Activated effector memory CD4-positive, alpha-beta T cell treated with anti-CD3 and anti-CD28 coated beads, Interleukin-2, amount 50 U/mL, for 16 hours (primary cell): ENCODE measurements around the gene CALCOCO1.
"Not testable (repeated sequence)": the region's sequence is repeated elsewhere in the genome, so short reads cannot be mapped to it uniquely, and the experiment has no call there.

Experiments used
- DNase-seq: peaks from one replicate; pipeline ENCODE4 v3.0.0-alpha.2; 2020

The CALCOCO1 gene

DNA sequence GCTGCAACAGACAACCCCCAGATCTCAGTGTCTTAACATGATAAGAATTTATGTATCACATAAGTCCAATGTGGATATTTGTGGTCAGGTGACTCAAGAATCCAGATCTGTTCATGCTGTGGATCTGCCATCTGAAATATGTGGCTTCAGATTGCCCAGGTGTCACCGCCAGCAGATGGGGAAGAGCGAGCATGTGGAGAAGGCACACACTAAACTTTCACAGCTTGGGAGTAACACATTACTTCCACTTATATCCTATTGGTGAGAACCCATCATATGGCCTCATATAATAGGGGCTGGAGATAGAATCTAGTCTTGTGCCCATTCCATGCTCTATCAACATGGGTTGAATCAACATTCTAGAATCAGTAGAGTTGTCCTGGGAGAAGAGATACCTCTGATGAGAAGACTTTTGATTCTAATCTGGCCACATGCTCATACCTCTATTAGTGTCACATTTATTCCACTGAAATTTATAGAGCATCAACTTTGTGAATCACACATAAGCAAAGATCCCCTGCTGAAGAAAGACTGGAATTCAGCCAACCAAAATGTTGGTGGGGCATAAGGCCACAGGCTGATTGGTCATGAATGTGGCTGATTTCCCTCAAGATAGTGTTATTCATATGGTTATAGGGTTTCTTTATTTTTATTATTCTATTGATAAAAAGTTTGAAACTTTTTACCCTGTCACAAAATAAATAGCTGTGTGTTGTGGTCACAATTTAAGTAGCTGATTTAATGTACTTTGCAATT is 6.0 kb upstream of the CALCOCO1 start:
- DNase-seq = no peak

DNA sequence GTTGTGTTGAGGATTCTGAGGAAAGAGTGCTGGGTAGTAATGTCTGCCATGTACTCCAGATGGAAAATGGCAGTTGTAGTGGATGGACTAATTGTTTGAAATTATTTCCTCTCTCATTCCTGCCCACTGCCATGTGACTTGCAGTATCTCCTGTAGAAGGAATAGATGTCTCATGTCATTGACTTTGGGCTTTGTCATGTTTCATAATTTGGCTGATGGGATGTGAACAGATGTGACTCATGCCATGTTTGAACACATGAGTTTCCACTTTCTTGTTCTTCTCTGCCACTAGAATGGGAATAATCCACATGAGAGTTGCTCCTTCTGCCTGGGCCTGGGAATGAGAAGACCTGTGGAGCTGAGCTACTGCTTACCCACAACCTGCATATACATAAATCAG is 2.4 kb upstream of the CALCOCO1 start:
- DNase-seq = no peak

DNA sequence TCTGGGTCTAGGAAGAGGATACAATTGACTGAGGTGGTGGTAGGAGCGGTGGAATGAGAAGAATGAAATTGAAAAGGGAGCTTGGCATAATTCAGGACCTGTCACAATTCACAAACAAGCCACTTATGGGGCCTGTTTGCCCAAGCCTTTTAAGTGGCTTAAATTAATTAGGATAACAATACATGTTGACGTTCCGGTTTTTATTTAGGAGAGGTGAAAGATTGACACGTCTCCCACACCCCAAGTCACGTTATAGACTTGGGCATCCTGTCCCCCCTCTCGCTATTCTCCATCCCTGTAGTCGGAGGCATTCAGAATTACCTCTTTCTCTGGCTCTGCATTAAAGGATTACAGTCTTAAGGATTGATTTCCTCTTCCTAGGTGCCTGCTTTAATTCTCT is 954 bp upstream of the CALCOCO1 start:
- DNase-seq = no peak

DNA sequence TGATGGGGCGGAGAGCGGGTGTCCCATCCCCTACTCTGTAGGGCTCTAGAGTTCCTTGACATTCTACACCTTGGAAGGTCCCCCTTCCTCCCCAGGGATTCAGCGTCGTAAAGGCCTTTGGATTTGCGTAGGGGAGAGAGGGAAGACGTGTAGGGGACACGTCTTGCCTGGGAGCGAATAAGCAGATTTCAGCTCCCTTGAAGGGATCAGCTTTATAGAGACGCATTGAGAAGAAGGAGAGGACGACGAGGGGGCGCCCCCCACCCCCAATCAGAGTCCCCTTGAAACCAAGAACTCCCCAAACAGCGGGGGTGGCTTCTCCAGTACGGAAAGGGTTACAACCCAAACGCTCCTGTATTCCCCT is 324 bp downstream of the CALCOCO1 start:
- DNase-seq = no peak

DNA sequence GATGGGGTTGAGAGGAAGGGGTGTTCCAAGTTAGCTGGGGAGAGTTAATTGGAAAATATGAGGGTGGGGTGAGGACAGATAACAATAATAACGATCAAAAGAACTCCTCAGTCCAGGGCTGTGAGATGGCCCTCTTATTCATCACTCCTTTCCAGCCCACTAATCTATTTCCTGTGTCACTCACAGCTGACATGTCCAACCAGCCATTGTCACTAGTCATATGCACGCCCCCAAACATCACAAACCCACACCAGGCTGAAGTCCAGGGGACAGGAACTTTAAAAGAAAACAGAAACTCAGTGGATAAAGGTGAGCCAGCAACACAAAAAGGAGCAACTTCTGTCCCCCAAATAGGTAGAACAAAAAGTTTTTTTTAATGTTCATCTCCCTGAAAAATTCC is 911 bp downstream of the CALCOCO1 start:
- no peak for DNase-seq

DNA sequence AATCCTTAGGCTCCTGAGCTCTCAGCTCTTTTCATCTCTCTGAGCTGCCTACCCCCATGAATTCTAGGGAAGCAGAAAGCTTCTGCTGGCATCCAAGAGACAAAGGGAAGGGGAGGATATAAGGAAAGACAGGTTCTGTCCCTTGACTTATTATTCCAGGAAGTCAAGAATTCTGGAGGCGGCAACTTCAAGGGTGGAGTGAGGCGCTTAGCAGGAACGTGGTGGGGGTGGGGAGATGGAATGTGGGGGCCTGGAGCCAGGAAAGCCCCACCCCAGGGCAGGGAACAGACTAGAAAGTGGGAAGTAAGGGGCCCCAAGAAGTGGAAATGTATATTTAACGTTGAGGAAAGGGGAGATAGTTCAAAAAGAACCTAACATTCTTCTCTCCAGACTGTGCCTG is 1.4 kb downstream of the CALCOCO1 start:
- DNase-seq = no peak

DNA sequence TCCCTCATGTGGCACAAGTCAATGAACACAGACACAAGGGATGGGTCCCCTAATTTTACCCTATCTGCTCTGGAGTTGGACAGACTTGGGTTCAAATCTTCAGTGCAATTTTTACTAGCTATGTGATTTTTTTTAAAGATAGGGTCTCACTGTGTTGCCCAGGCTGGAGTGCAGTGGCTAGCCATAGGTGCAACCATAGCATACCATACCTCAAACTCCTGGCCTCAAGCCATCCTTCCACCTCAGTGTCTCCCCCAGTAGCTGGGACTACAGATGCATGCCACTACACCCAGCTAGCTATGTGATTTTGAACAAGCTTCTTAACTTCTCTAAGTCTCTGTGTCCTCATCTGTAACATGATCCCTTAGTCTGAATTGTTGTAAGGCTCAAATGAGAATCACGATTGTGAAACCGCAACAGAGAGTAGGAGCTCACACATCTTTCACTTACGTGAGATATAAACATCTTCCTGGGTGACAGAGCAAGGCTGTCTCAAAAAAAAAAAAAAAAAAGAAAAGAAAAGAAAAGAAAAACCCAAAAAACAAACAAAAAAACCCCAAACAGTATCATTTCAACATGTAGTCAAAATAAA is 4.7 kb downstream of the CALCOCO1 start:
- DNase-seq = no peak

DNA sequence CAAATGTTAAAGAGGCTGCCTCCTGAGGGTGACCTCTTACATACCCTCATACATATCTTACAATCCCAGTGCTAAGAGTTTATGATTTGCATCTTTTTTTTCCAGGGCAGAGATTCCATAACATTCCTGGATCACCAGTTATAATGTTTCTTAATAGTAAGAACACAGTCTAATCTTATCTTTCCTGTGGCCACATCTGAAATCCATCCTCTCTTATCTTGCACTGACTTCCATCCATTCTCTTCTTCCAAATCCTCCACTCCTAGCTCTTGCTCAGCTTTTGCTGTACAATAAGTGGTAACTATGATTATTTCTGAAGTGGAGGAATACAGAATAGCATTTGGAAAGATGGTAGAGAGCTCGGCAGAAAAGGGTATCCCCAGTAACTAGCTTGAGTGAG is 6.3 kb downstream of the CALCOCO1 start:
- DNase-seq = no peak

DNA sequence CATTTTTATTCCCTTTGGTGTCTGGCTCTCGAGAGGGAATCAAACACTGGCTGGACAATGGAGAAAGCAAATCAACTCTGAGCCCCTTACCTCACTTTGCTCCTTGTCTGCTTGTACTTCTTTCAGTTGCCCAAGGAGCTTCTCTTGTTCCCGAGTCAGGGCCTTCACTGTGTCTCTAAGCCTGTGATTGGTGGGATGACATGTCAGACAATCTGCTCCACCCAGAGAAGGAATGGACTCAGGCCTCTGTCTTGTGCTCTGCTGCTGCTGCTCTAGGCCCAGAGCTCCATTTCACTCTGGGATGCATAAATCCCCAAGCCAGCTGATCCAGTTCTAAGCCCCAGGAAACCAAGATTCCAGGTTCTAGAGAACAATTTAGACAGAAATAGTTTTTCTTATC is 7.6 kb downstream of the CALCOCO1 start:
- no peak for DNase-seq

DNA sequence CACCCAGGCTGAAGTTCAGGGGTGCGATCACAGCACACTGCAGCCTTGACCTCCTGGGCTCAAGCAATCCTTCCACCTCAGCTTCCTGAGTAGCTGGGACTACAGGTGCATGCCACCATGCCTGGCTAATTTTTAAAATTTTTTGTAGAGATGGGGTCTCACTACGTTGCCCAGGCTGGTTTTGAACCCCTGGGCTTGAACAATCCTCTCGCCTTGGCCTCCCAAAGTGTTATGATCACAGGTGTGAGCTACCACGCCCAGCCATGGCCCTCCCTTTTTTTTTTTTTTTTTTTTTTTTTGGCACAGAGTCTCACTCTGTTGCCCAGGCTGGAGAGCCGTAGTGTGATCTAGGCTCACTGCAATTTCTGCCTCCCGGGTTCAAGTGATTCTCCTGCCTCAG is 8.7 kb downstream of the CALCOCO1 start:
- not testable (repeated sequence) for DNase-seq

DNA sequence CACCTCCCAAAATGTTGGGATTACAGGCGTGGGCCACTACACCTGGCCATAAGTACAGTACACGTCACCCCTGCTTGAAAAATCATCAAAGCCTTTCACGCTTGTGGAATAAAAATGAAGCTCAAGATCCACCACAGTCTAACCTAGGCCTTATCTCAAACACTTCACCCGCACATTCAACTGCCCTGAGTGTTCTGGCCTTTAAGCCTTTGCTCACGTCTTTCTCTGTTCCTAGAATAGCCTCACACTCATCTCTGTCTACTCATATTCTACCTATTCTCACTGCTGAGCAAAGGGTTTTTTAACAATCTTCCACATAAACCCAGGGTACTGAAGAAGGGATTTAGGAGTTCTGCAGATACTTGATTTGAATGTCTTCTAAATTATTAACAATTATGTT is 9.9 kb downstream of the CALCOCO1 start:
- no peak for DNase-seq

DNA sequence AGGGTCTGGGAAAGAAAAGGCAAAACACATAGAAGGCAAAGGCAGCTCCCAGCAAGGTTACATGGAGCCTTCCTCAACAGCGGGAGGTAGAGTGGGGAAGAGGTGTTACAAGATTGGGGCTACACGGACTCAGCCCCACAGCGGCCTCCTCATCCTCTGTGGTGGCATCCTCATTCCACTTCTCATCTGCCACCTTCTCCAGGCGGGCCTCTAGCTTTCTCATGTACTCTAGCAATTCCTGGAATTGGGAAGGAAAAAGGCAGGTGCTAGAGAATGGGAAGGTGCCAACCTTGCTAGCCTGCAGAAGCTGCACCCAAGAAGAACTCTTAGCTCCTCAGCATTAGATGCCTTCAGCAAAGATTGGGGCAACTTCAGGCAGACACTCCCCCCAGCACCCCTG is 13.2 kb downstream of the CALCOCO1 start:
- no peak for DNase-seq

DNA sequence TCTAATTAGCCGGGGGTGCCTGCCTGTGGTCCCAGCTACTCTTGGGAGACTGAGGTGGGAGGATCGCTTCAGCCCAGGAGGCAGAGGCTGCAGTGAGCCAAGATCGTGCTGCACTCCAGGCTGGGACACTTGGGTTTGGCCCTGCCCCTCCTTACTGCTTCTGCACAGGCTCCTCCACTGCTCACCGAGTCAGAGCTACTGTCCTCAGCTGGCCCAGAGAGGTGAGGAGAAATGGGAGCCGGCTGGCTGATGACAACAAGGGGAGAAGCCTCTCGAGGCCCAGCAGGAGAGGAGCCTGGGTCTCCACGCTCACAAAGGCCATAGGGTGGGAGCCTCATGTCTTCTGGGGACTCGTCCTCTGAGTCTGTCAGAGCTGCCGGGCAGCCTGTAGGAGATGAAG is 13.7 kb downstream of the CALCOCO1 start:
- DNase-seq = no peak

DNA sequence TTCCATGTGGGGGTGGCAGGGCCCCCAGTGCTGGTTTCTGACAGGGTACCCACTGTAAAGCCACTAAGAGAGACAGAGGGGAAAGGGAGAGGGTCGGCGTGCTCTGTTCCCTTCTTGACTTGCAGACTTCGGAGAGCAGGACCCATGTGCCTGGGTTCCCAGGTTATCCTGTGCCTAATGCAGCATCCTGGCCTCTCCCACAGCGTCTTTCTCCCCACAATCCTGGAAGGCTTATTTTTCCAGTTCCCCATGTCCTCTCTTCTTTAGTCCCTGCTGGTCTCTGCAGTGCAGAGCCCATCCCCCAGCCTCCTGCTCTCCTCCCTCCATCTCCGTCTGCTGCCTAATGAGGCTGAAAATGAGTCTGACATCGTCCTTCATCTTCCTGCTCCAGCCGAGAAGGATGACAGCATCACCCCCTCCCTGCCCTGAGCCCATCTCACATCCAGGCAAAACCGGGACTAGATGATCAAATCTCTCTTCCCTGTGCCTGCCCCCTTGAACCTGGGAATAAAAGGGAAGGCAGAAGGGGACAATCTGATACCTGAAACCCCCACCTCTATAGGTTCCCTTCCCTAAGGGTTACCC is 15.1 kb downstream of the CALCOCO1 start:
- DNase-seq = no peak

DNA sequence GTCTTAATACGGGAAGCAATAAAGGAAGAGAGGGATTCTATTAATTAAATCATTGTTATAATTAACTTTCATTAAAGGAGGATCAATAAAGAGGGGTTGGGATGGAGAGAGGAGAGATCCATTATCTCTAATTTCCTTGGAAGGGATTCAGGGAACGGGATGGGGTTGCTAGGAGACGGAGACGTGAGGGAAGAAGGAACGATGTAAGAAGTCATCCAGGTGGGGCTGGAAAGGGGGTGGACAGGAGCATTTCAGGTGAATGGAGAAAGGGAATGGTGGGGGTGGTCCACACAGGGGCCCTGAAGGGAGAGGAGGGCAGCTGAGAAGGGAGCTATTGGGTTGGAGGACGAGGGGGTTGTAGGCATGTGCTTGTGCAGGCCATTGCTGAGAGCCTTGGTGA is 17.2 kb downstream of the CALCOCO1 start:
- DNase-seq = no peak

DNA sequence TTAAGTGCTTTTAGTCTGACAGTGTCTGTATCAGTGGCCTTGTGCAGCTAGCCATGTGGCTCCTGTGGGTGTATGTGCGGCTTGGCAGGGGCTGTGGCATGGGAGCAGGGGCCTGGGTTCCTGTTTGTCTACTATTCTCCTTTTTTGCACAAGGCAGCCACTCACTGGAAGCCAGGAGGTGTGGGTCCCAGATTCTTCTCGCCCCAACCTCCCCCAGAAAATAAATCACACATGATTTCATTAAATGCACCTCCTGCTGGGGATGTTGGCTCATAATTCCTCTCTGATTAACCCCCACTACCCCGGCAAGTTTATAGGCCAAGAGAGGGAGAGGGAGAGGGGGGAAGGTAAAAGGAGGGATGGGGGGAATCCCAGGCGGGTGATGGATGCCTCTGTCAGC is 17.6 kb downstream of the CALCOCO1 start:
- no peak for DNase-seq

DNA sequence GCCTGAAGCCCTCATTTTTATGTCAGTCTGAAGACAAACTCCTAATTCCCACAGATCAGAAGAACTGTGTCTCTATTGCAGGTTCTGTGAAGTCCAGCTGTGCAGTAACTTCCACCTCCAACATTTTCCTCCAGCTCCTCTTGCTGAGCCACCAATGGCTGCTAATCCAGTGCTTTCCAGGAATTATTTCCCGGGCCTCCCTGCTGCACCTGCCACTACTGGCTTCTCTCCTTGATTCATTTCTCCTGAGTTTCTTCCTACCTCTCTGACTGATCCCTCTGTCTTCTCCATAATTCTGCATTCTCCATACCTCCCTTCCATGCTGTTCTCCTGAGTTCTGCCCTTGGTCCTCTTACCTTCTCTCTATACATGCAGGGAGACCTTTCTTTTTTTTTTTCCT is 21.2 kb downstream of the CALCOCO1 start:
- DNase-seq = no peak

DNA sequence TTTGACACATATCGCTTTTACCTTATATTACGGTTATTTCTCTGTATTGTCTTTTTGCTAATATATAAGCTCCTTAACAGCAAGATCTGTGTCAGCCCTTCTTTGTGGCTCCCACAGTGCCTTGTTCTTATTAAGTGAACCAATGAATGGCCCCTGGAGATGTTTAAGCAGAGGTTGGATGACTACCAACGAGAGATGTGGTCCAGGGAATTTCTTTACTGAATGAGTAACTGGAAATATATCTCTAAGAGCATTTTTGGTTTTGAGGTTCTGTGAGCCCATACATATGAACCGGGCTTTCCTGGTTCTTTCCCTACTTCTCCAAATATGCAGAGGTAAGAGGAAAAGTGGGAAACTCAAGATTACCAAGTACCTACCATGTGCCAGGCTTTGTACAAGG is 23.5 kb downstream of the CALCOCO1 start:
- DNase-seq = no peak

DNA sequence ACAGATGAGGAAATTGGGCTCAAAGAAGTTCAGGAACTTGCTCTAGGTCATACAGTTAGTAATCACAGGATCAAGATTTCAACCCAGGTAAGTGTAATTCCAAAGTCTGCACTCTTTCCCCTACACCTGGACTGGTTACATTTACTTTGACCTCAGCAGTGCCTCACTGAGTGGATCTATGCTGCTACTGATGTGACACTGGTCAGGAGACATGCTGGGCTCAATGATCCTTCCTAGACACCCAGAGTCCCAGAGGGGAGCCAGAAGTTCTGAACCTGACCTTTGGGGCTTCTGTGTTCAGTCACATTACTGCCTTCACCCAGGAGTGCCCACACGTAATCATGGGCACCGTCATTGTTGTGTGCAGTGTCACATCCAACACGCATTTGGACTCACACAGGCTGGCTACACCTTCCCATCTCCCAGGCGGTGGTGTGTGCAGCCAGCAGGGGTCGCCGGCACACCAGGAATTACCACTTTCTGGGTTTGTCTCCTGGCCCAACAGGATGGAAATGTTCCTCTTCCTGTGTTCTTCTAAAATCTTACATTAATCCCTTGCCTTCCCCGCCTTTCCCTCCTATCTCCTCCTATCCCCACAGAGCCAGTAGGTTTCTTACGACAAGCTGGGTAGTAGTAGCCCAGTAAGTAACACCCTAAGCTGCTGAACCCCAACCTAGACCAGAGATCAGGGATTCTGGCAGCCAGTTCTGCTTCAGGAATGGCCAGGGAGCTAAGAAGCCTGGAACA is 25.6 kb downstream of the CALCOCO1 start:
- peak; percentile 91 for DNase-seq

DNA sequence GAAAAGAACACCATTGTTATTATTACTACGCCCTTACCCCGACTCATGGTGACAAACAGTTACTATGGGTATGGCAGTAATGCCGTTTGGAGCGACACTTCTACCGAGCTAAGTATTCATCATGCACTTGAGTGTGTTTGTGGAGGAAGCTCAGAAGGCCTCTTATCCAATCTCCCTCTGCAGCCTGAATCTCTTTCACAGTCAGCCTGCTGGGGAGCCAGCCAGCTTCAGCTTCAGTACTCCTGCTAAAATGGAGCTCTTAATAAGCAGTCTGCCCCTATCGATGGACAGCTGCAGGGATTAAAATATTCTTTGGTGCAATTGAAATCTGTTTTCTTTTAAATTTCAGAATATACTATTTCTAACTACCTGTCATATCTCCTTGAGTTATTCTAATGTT is 26.7 kb downstream of the CALCOCO1 start:
- DNase-seq = no peak

DNA sequence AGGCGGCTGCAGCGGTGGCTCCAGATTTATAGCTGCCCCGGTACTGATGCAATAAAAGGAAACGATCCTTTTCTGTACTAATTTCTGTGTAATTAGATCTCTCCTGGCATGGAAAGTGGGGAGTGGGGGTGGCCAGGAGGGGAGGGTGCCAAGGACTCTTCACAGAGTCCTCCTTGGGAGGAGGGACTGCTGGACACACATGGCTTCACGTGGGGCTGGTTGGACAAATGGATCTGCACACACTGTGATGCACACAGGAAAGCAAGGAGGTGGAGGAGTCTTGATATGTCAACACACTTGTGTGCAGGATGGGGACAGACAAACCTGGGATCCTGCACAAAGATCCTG is 27.6 kb downstream of the CALCOCO1 start:
- no peak for DNase-seq

DNA sequence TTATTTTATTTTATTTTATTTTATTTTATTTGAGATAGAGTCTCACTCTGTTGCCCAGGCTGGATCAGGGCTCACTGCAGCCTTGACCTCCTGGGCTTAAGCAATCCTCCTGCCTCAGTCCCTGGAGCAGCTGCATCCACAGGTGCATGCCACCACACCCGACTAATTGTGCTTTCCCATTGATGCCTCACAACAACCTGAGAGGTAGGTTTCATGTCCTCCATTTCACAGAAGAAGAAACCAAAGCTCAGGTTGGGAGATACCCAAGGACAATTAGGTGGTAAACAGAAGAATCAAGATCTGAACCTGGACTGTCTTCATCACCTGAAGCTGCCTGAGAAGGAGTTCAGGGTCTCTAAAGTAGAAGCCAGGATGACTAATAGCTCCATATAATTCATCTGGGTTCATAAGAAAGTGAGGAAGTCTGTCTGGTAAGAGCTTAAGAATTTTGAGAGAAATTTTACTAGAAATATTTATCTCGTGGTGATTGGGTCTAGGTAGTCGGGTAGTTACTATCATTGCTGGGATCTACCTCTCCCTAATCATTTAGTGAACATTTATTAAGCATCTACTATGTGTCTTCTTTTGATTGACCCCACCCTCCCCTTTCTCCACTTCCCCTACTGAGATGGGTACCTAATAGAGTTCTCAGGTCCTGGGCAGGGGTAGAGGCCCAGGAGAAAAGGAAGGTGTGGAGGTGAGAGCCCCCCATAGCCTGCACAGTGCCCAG is 28.1 kb downstream of the CALCOCO1 start:
- no peak for DNase-seq

DNA sequence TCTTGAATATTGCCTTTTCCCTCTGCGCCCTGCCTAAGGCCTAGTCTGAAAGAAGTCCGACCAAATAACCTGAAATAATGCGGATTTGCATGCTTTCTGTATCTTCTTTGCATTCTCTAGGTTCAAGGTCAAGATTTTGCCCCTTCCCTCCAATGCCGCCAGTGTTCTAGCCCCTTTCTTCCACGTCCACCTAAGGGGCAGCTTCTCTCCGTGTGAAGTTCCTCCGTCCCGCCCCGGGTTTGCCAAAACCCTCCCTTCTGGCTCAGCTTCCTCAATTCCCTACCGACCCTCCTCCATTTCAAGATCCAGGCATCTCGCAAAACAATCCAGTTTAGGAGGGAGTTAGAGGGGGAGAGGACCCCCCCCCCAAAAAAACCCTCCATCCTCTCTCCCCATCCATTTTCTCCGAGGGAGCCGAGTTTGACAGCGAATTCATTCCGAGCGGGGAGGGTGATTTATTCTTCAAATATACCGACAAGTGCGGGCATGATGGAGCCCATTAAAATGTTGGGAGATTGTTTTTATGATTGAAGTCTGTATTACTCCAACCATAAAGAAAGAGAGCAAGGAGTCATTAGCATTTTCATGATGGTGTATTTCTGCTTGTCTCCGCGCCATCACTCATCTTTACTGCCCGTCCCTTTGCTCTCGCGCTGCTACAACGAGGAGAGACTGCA is 30.5 kb downstream of the CALCOCO1 start:
- DNase-seq = no peak
